PC-9 (cell line): ENCODE results near the gene SLC32A1. TPM values are rescaled to one million over a fixed set of nuclear protein-coding genes. Genes with fewer than 3 reads are reported as not detected.
A peak's percentile ranks its signal among the peaks of the same experiment; 100 is the strongest.

Source experiments
- BruUV-seq: library from RNA; stranded (reverse); fragments of 400-500 nt; replicated peaks from 2 replicates; lab custom pipeline; 2021; lab: Mats Ljungman, UMichigan
- CTCF ChIA-PET: fragments of 300-600 bp; sonication (Branson Sonifier 250); formaldehyde crosslinking; loops from one replicate; lab custom pipeline; 2022; ENCODE audit warnings: antibody characterized with exemption; lab: Charles Lee
- POLR2A ChIA-PET: fragments of 300-600 bp; sonication (Branson Sonifier 250); formaldehyde crosslinking; loops from one replicate; lab custom pipeline; 2022; ENCODE audit warnings: antibody characterized with exemption; ENCODE audit not compliant: unreplicated experiment; lab: Charles Lee
- DNase-seq, 2 experiments: peaks; one replicate each; pipeline versions ENCODE4 v3.0.0 to v3.0.0-alpha.2; 2015 to 2022; ENCODE audit warnings: mixed read lengths in 1 of 2
- H2AFZ ChIP-seq: fragments of 200-600 bp; sonication (generic); 2 replicates; pipeline ENCODE4 v1.8.1; 2017; ENCODE audit warnings: antibody characterized with exemption
- H3F3A ChIP-seq: fragments of 200-600 bp; sonication (generic); 2 replicates; pipeline ENCODE4 v1.8.1; 2017; ENCODE audit warnings: antibody characterized with exemption, mild to moderate bottlenecking, low read depth; ENCODE audit not compliant: insufficient read depth
- H3K27ac ChIP-seq: fragments of 200-600 bp; sonication (generic); 2 replicates; pipeline ENCODE4 v1.6.1; 2016; ENCODE audit warnings: mixed run types
- H3K27me3 ChIP-seq: fragments of 200-600 bp; sonication (generic); 2 replicates; pipeline ENCODE4 v1.6.1; 2016; ENCODE audit warnings: low read depth, mixed run types; ENCODE audit not compliant: insufficient read depth
- H3K36me3 ChIP-seq: fragments of 200-600 bp; sonication (generic); 2 replicates; pipeline ENCODE4 v1.6.1; 2016; ENCODE audit warnings: low read depth, mixed run types
- H3K4me1 ChIP-seq: fragments of 200-600 bp; sonication (generic); replicated peaks from 2 replicates; pipeline ENCODE4 v1.6.1; 2016; ENCODE audit warnings: mixed run types; ENCODE audit not compliant: insufficient read depth
- H3K4me2 ChIP-seq: fragments of 200-600 bp; sonication (generic); 2 replicates; pipeline ENCODE4 v1.6.1; 2017; ENCODE audit warnings: mixed run types
- H3K4me3 ChIP-seq: fragments of 200-600 bp; sonication (generic); 2 replicates; pipeline ENCODE4 v1.6.1; 2016; ENCODE audit warnings: mixed run types
- H3K79me2 ChIP-seq: fragments of 200-600 bp; sonication (generic); 2 replicates; pipeline ENCODE4 v1.6.1; 2017; ENCODE audit warnings: low read depth, mixed run types
- H3K9me2 ChIP-seq: fragments of 200-600 bp; sonication (generic); 2 replicates; pipeline ENCODE4 v1.8.1; 2017; ENCODE audit warnings: mild to moderate bottlenecking; ENCODE audit not compliant: insufficient read depth
- H3K9me3 ChIP-seq: fragments of 200-600 bp; sonication (generic); 2 replicates; pipeline ENCODE4 v1.8.1; 2016; ENCODE audit warnings: low read depth; ENCODE audit not compliant: insufficient read depth
- H4K20me1 ChIP-seq: fragments of 200-600 bp; sonication (generic); 2 replicates; pipeline ENCODE4 v1.8.1; 2017; ENCODE audit not compliant: insufficient read depth
- EZH2 ChIP-seq: fragments of 200-600 bp; sonication (generic); IDR thresholded peaks from 2 replicates; pipeline ENCODE4 v1.8.0; 2017; ENCODE audit warnings: antibody characterized with exemption, low read depth
- intact Hi-C: fragments of 100-400 bp; cut with micrococcal nuclease; formaldehyde crosslinking; loops from one replicate; pipeline ENCODE4 v1.10.0; 2022; ENCODE audit not compliant: unreplicated experiment
- total RNA-seq: library from RNA; stranded (reverse); gene quantifications from 2 replicates; pipeline ENCODE4 v1.2.3, GENCODE V29; 2021
- TF ChIP-seq, protein P1 (sequence below): fragments of 200-600 bp; sonication (generic); conservative IDR thresholded peaks from 2 replicates; pipeline ENCODE4 v1.6.1; 2017; ENCODE audit warnings: mixed run types, antibody characterized with exemption, mild to moderate bottlenecking, moderate library complexity

SLC32A1 gene
- total RNA-seq, 1 experiment from 2014 or later = not detected

GRCh38 chr20:38764567-38765318 lies 40.5 kb downstream of the SLC32A1 start:
- ChIA-PET POLR2A (no interaction called here), CTCF (interaction anchor here (0.6 kb wide), 1 partner anchor 767 kb away, joined by 5 read pairs; no protein-coding TSS in a partner anchor)
- intact Hi-C loops = no loop called here
- Histone ChIP-seq H3K9me2 (no peaks in the 10 kb centered on the region), H3F3A (0 out of 2 replicates have a peak, but pooled peaks cover 10% of the 10 kb centered on the region), H2AFZ (no peak overlapping the region), H3K79me2 (no peaks in the 10 kb centered on the region), H4K20me1 (no peaks in the 10 kb centered on the region), H3K4me1 (peaks cover 13% of the 10 kb centered on the region), H3K4me3 (no peak overlapping the region), H3K27ac (peak overlapping the region; percentile 31; the same call in 1 of the 2 replicates), H3K9me3 (no peaks in the 10 kb centered on the region), H3K36me3 (peaks cover 21% of the 10 kb centered on the region; the same call in 1 of the 2 replicates), H3K27me3 (no peaks in the 10 kb centered on the region), H3K4me2 (peak overlapping the region; percentile 31)
- DNase-seq = peak; percentile 57 to 81
- BruUV-seq = no TSS peak
- TF ChIP-seq EZH2 = no peak
- TF ChIP-seq, protein P1, sequence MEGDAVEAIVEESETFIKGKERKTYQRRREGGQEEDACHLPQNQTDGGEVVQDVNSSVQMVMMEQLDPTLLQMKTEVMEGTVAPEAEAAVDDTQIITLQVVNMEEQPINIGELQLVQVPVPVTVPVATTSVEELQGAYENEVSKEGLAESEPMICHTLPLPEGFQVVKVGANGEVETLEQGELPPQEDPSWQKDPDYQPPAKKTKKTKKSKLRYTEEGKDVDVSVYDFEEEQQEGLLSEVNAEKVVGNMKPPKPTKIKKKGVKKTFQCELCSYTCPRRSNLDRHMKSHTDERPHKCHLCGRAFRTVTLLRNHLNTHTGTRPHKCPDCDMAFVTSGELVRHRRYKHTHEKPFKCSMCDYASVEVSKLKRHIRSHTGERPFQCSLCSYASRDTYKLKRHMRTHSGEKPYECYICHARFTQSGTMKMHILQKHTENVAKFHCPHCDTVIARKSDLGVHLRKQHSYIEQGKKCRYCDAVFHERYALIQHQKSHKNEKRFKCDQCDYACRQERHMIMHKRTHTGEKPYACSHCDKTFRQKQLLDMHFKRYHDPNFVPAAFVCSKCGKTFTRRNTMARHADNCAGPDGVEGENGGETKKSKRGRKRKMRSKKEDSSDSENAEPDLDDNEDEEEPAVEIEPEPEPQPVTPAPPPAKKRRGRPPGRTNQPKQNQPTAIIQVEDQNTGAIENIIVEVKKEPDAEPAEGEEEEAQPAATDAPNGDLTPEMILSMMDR = no peak

- no peak overlapping the region for H3K4me3 ChIP-seq
- H3K4me1 ChIP-seq = peaks cover 13% of the 10 kb centered on the region
- 0 out of 2 replicates have a peak, but pooled peaks cover 10% of the 10 kb centered on the region for H3F3A ChIP-seq
- no peak overlapping the region for H2AFZ ChIP-seq
- POLR2A ChIA-PET = interaction anchor here (0.6 to 0.7 kb wide), 2 partner anchors 18 to 1211 kb away, joined by 3 to 7 read pairs; partner anchors contain the start of gene ACTR5
- H3K27ac ChIP-seq = no peak overlapping the region
- BruUV-seq = no TSS peak
- CTCF ChIA-PET = no interaction called here
- peaks cover 21% of the 10 kb centered on the region; the same call in 1 of the 2 replicates for H3K36me3 ChIP-seq
- no peaks in the 10 kb centered on the region for H3K27me3 ChIP-seq
- TF ChIP-seq, protein P1 = no peak
- no peak for TF ChIP-seq EZH2
- no peak for DNase-seq
- intact Hi-C loops = no loop called here
- no peaks in the 10 kb centered on the region for H3K79me2 ChIP-seq
- no peaks in the 10 kb centered on the region for H3K9me2 ChIP-seq
- H3K9me3 ChIP-seq = no peaks in the 10 kb centered on the region
- no peak overlapping the region for H3K4me2 ChIP-seq
- no peaks in the 10 kb centered on the region for H4K20me1 ChIP-seq
Measured at GRCh38 chr20:38766071-38766470, 41.8 kb downstream of the SLC32A1 start.

GRCh38 chr20:38769376-38770295 lies 45.4 kb downstream of the SLC32A1 start:
- ChIA-PET CTCF (no interaction called here), POLR2A (no interaction called here)
- Histone ChIP-seq H3K9me2 (no peaks in the 10 kb centered on the region), H3K9me3 (no peaks in the 10 kb centered on the region), H3K36me3 (peaks cover 21% of the 10 kb centered on the region; the same call in 1 of the 2 replicates), H3K27ac (no peak overlapping the region), H4K20me1 (no peaks in the 10 kb centered on the region), H3K4me1 (peaks cover 8% of the 10 kb centered on the region), H2AFZ (no peak overlapping the region), H3K27me3 (no peaks in the 10 kb centered on the region), H3K4me3 (no peak overlapping the region), H3K79me2 (no peaks in the 10 kb centered on the region), H3K4me2 (no peak overlapping the region), H3F3A (0 out of 2 replicates have a peak, but pooled peaks cover 2% of the 10 kb centered on the region)
- TF ChIP-seq, protein P1 = no peak
- no peak for TF ChIP-seq EZH2
- no peak for DNase-seq
- intact Hi-C loops = no loop called here
- no TSS peak for BruUV-seq
